ENCODE measurements around the gene HIC1.

DNA sequence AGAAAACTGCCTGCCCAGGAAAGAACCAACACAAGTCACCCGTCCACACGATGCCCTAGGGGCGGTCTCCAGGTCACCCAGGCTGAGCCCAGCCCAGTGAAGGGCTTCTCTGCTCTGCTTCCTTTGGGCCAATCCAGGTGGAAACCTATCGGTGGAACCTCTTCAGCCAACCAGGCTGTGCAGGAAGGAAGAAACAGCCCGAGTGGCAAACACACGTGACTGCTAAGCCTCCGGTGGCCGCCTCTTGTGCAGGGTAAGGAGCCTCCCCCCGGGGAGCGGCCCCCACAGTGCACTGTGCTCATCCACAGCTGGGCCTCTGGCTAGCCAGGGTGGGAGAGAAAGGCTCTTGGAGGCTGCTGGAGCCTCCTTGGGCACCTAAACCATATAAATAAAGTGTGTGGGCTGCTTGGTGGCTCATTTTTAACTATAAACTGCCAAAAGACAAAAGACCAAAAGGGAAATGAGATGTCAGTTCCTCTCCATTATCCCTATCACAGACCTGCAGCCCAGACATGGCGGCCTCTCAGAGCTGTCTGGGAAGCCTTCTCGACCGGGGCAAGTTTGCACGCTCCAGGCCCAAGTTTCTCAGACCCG, 32.2 kb upstream of the HIC1 start:
- no peak for TF ChIP-seq POLR2A (IDR thresholded peaks at IDR 0.05; ENCODE audit: low read depth, low read length)
- TF ChIP-seq POLR2AphosphoS5 (IDR thresholded peaks at IDR 0.05; ENCODE audit: low read depth, low read length), result no peak

Measured in GM12892 (cell line).